Measurements from ENCODE around the gene FBRSL1. TPM values are rescaled to one million over a fixed set of nuclear protein-coding genes. Genes with fewer than 3 reads are reported as not detected.

The FBRSL1 gene
- total RNA-seq, 1 donor from 2014 or later = 66.0 TPM

- intact Hi-C loops (cut with micrococcal nuclease) = no loop called here
- no peaks in the 10 kb centered on the region for H3K9me3 ChIP-seq (replicated peaks)
- H3K27me3 ChIP-seq (ENCODE audit: low read depth) = no peaks in the 10 kb centered on the region
- peaks cover 39% of the 10 kb centered on the region for H3K36me3 ChIP-seq
- no peaks in the 10 kb centered on the region for H3K4me1 ChIP-seq
- no peak overlapping the region for H3K4me3 ChIP-seq
- DNase-seq = no peak
- TF ChIP-seq CTCF (IDR thresholded peaks at IDR 0.05; ENCODE audit: borderline replicate concordance) = no peak
- H3K27ac ChIP-seq (replicated peaks) = no peak overlapping the region
Observed at GRCh38 chr12:132549059-132549458, 59.1 kb downstream of the FBRSL1 start.

- Histone ChIP-seq H3K27ac (replicated peaks) (no peak overlapping the region), H3K9me3 (replicated peaks) (no peaks in the 10 kb centered on the region), H3K4me1 (no peaks in the 10 kb centered on the region), H3K27me3 (ENCODE audit: low read depth) (no peaks in the 10 kb centered on the region), H3K36me3 (peaks cover 41% of the 10 kb centered on the region), H3K4me3 (no peak overlapping the region)
- intact Hi-C loops (cut with micrococcal nuclease) = no loop called here
- DNase-seq = no peak
- TF ChIP-seq CTCF (IDR thresholded peaks at IDR 0.05; ENCODE audit: borderline replicate concordance) = no peak
Observed at GRCh38 chr12:132550014-132550802, 60.3 kb downstream of the FBRSL1 start.

DNA sequence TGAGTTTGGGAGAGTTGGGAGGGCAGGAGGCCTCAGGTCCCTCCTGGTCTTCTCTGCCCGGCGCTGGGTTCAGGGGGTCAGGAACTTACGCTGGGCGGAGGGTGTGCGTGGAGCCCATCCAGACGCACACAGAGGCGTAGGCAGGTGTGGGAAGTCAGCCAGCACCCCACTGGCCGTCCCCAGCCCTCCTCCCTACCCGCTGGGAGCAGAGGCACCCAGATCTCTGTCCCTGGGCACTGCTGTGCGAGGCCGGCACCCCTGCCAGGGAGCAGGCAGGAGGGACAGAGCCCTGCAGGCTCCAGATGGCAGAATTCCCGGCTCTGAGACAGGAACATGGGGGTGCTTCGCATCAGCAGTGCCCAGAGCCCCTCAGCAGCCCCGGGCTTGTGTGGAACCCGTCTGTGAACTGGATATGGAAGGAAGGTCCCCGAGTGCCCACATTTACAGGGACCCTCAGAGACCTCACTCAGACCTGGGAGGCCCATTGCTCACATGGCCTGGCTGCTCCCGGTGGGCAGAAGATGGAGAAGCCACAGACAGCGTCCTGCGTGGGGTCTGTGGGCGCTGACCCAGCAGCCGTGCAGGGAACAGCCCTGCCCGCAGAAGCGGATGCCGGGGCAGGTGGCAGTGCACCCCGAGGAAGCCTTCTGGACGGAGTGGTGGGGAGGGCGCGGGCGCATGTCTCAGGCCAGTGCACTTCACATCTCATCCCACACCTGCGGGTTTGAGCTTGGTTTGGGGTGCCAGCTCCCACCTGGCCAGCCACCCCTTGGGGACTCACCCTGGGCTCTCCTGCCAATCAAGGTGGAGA lies 61.1 kb downstream of the FBRSL1 start:
- peaks cover 41% of the 10 kb centered on the region for H3K36me3 ChIP-seq
- TF ChIP-seq CTCF (IDR thresholded peaks at IDR 0.05; ENCODE audit: borderline replicate concordance) = no peak
- intact Hi-C loops (cut with micrococcal nuclease) = no loop called here

DNA sequence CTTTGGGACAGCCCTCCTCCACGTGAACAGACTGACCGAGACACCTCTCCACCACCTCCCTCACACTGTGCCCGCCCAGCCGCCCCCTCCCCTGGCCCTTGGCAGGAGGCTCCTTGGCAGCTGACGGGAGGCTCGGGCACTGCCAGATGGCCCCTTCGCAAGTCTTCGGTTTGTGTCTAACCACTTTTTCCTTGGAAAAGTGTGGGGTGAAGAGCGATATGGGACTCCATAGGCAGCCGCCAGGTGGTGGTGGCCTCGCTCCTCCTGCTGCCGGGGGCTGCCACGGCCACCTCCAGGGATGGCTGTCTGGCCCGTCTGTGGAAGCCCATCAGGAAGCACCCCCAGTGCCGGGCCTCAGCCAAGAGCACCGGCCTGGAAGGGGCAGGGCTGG lies 61.7 kb downstream of the FBRSL1 start:
- no peaks in the 10 kb centered on the region for H3K9me3 ChIP-seq (replicated peaks)
- intact Hi-C loops (cut with micrococcal nuclease) = no loop called here
- H3K27ac ChIP-seq (replicated peaks) = no peak overlapping the region
- H3K27me3 ChIP-seq (ENCODE audit: low read depth) = no peaks in the 10 kb centered on the region
- no peaks in the 10 kb centered on the region for H3K4me1 ChIP-seq
- H3K36me3 ChIP-seq = peaks cover 41% of the 10 kb centered on the region
- TF ChIP-seq CTCF (IDR thresholded peaks at IDR 0.05; ENCODE audit: borderline replicate concordance) = no peak
- no peak overlapping the region for H3K4me3 ChIP-seq
- no peak for DNase-seq

More for the DNA sequence above, 61.1 kb downstream of the FBRSL1 start:
- no peaks in the 10 kb centered on the region for H3K27me3 ChIP-seq (ENCODE audit: low read depth)
- no peaks in the 10 kb centered on the region for H3K4me1 ChIP-seq
- no peaks in the 10 kb centered on the region for H3K9me3 ChIP-seq (replicated peaks)
- no peak overlapping the region for H3K27ac ChIP-seq (replicated peaks)
- H3K4me3 ChIP-seq = no peak overlapping the region
- DNase-seq = no peak

- peak; percentile 28 for TF ChIP-seq CTCF (IDR thresholded peaks at IDR 0.05; ENCODE audit: borderline replicate concordance)
- Histone ChIP-seq H3K4me3 (no peak overlapping the region), H3K27me3 (ENCODE audit: low read depth) (no peaks in the 10 kb centered on the region), H3K9me3 (replicated peaks) (no peaks in the 10 kb centered on the region), H3K4me1 (peaks cover 12% of the 10 kb centered on the region), H3K36me3 (peaks cover 21% of the 10 kb centered on the region), H3K27ac (replicated peaks) (no peak overlapping the region)
- intact Hi-C loops (cut with micrococcal nuclease) = no loop called here
- no peak for DNase-seq
Observed at GRCh38 chr12:132554845-132555630, 65.1 kb downstream of the FBRSL1 start.

Measured in left ventricle myocardium inferior (tissue), 1 donor.